Stimulated activated CD4-positive, alpha-beta T cell treated with anti-CD3 and anti-CD28 coated beads, TNF-alpha, amount 100 ng/mL, for 4 hours (primary cell): ENCODE results near the gene DOCK1.
"Not testable (repeated sequence)": the region's sequence is repeated elsewhere in the genome, so short reads cannot be mapped to it uniquely, and the experiment has no call there.

ENCODE experiments used
- DNase-seq, 3 experiments: peaks; one replicate each; pipeline ENCODE4 v3.0.0-alpha.2; 2020; ENCODE audit warnings: low read depth in 3 of 3

The DOCK1 gene

GRCh38 chr10:126903656-126904360 lies 1.4 kb upstream of the DOCK1 start:
- DNase-seq = no peak

GRCh38 chr10:126904516-126904817 lies 761 bp upstream of the DOCK1 start:
- no peak for DNase-seq

DNA sequence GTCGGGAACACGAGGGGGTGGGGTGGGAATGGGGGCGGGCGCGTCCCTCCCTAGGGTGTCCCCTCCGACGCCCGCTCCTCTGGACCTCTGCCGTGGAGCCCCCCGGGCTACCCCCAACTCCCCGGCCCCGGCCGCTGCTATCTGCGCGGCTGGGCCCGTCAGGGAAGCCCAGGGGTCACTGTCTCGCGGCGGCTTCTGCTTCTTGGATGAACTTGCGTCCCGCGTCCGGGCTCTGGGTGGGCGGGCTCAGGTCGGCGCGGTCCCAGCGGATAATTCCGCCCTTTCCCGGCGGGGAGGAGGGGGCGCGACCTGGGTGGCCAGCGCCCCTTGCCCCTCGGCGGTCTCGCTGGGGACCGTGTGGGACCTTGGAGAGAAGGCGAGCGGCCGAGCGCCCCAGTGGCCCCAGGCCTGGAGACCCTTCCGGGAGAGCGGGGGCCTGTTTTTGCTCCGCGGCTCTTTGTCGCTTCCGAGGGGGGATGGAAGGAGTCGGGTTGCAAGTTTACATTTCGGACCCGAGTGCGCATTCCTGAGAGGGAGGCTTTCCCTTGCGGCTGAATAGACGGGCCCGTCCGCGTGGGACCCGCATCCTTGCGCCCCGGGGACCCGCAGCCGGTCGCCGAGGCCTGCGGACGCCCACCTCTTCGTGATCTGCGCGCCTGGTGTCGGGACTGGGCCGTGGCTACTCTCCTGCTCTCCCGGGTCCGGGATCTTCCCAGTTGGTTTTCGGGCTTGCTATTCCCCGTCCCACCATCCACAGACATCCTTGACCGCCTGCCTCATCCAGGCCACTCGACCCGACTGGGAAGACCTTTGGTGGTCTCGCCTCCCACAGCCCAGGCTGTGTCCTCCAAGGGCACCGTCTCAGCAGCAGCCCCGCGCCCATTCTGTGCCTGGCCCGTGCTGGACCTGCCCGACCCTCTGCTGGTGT lies 812 bp downstream of the DOCK1 start:
- DNase-seq = no peak

DNA sequence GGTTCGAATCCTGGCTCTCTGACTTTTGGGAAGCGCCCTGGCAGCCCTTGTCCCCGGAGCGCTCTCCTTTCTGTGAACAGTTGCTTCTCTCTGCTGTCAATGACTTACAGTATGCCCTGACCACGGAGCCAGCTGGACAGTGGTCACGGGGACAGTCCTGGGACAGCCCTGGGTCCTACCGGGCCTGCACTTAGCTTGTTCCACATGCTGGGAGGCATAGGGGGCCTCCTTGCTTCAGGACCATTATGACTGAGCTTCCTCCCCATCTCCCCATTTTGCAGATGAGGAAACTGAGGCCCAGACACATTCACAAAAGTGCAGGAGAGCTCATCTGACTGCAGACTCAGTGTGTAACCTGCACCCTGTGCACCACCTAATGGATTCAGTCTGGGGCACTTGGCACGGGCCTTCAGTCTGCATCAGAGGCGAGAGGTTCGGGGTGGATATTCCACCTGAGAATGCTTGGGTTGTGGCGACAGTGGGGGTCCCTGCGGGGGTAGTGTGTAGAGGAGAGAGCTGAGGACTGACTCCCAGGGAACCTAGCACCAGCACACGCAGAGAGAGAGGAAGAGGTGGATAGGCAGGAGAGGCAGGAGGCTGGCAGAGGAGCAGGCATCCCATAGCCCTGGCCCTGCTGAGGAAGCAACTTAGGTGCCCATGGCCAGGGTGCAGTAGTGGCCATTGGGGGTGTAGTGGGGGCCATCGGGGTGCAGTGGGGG lies 1.6 kb downstream of the DOCK1 start:
- DNase-seq = no peak

DNA sequence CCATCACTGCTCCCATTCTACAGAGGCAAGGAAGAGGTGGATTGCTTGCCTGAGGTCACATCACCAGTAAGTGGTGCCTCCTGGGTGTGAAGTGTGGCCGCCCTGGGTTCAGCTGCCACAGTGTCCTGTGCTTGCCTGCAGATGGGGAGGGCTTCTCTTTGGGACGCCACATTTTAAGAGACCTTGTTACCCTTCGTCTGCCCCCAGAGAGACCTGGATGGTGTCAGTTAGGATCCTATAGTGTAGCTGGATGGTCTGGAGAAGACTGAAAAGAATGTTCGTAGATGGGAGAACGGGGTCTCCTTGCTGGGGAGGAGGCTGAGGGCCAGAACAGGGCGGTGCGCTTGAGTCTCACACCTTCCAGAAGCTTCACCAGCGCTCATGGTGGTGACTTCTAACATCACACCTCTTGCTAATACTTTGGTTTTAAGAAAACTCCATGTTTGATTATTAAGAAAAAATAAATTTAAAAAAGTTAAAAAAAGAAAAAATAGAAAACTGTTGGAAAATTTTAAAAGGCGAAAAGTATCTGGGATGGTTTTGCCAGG lies 2.3 kb downstream of the DOCK1 start:
- DNase-seq = no peak

DNA sequence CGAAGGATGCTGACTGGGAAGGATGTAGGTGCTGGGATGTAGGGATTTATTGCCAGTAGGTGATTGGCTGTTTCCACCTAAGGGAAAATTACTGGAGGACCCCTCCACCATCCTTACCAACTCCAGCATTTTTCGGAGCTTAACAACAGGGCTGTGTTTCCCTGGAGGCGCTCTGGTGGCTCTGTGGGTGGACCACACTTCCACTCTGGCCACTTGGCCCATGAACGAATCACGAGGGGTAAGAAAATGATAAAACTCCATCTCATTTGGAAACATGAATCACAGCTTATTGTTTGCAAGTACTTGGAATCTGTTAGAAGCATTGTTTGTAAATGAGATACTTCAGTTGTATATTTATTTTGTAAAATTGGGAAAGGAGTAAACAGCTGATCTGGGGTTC lies 3.0 kb downstream of the DOCK1 start:
- DNase-seq = no peak

DNA sequence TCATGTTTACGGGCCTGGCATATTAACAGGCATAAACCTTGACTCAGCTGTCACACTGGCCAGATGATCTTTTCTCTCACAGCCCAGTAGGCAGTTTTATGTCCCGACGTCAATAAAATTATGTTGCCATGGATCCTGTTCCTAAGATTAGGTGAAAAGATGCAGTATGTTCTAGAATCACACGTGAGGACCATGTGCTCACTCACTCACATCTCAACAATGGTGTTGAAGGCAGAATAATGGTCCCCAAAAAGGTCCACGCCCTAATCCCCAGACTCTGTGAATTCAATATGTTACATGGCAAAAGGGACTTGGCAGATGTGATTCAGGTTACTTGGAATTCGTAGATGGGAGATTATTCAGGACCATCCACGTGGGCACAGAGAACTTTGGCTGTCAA lies 3.5 kb downstream of the DOCK1 start:
- no peak for DNase-seq

DNA sequence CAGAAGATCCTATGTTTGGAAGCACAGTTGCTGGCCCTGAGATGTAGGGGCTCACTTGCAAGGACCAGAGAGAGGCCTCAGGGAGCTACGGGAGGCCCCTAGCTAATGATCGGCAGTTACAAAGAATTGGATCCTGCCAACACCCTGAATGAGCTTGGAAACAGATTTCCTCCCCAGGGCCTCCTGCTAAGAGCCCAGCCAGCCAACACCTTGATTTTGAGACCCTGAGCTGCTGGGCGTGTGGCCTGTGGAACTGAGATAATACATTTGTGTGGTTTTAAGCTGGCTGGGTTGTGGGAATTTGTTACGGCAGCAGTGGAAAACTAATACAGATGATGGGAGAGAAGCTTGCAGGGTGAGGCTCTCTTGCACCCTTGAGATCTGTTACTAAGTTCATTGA lies 3.9 kb downstream of the DOCK1 start:
- no peak for DNase-seq

DNA sequence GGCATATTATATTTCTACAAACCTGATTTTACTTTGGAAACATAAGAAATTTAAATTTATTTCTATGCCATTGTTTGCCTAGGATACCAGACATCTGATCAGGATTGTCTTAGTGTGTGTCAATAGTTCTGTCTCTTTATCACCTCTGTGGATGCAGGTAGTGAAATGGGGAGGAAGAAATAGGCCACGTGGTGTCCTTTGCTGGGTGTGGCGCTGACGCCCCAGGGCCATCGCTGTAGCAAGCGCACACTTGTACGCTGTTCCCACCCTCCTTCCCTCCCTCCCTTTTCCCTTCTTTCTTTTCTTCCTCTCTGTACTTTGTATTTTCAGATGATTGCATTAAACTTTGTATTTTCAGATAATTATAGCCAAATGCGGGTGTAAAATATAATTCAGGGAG lies 5.0 kb downstream of the DOCK1 start:
- no peak for DNase-seq

- DNase-seq = no peak
Observed at GRCh38 chr10:126910798-126911197, 5.6 kb downstream of the DOCK1 start.

DNA sequence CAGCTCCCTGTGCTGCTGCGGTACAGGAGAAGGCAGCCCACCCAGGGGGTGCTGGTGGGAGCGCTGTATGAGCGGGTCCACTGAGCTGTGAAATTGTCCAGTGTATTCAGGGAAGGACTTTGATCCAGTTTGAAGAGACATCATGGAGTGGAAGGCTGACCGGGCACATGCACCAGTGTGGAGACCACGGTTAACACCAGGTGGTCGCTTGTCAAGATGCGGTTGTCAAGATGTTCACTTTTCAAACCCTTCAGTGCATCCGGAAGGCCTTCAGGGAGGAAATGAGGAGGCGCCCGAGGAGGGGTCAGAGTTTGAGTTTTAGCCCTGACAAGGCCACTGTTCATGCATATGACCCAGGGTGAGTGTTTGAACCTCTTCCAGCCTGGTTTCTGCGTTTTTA lies 6.1 kb downstream of the DOCK1 start:
- DNase-seq = no peak

- no peak for DNase-seq
Observed at GRCh38 chr10:126913316-126913715, 8.1 kb downstream of the DOCK1 start.

DNA sequence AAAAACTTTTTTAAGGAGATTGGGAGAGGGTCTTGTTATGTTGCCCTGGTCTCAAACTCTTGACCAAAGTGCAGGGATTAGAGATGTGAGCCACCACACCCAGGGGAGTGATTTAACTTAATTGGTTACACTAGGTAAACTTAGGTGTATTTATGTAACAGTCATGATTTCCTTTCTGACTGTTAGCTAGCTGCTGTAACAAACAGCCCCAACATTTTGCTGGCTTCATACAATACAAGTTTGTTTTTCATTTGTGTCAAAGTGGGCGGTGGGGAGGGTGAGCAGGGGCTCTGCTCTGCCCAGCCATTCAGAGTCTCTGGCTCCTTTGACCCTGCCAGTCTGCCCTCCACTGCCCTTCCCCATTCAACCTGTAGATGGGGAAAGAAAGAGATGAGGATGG lies 9.3 kb downstream of the DOCK1 start:
- DNase-seq = no peak

- not testable (repeated sequence) for DNase-seq
Observed at GRCh38 chr10:126916952-126917351, 11.7 kb downstream of the DOCK1 start.

DNA sequence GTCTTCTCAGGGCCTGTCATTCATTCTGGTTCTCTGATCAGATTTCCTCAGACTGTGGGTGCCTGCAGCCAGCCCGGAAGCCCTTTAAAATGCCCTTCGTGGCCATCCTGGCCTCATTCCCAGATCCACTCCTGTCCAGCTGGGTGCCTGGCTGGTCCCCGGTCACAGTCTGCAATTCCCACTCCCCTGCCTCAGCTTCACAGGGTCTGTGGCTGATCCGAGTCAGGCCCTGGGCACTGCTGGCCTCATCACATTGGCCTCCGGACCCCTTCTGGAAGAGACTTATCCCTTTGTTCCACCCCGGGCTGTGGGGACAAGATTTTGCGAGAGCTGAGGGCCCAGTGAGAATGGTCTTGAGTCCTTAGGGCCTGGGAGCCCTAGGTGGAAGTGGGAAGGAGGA lies 12.1 kb downstream of the DOCK1 start:
- no peak for DNase-seq

GRCh38 chr10:126917975-126918908 lies 13.0 kb downstream of the DOCK1 start:
- DNase-seq = no peak

- no peak for DNase-seq
Observed at GRCh38 chr10:126919426-126919825, 14.2 kb downstream of the DOCK1 start.

DNA sequence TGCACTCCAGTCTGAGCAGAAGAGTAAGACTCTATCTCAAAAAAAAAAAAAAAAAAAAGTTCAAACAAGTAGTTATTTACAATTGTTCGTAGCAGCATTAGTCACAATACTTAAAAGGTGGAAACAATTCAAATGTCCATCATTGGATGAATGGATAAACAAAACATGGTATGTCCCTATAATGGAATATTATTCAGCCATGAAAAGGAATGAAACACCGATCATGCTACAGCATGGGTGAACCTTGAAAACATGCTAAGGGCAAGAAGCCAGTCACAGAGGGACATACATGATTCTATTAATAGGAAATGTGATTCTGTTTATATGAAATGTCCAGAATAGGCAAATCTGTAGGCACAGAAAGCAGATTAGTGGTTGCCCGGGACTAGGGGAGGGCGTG lies 15.9 kb downstream of the DOCK1 start:
- DNase-seq = no peak

GRCh38 chr10:126921974-126922525 lies 16.8 kb downstream of the DOCK1 start:
- no peak for DNase-seq

- no peak for DNase-seq
Observed at GRCh38 chr10:126924180-126924914, 19.1 kb downstream of the DOCK1 start.
